Mucosa of descending colon (tissue), 3 donors: Measurements from ENCODE around the gene CEACAM16. TPM values are rescaled to one million over a fixed set of nuclear protein-coding genes. Genes with fewer than 3 reads are reported as not detected.

Experiments used
- ATAC-seq: fragments of 200-7000 bp; cut with Tn5 transposase; one replicate; pipeline ENCODE4 v1.9.1; 2020; ENCODE audit warnings: mild to moderate bottlenecking, moderate library complexity
- DNase-seq, 3 donors: peaks; one replicate each; pipeline ENCODE4 v3.0.0-alpha.2; 2020
- H3K36me3 ChIP-seq: fragments of 200-600 bp; one replicate; pipeline ENCODE4 v1.8.0; 2021; ENCODE audit warnings: low read depth, mild to moderate bottlenecking
- H3K4me1 ChIP-seq: fragments of 200-600 bp; one replicate; pipeline ENCODE4 v1.8.0; 2021; ENCODE audit warnings: low read depth, mild to moderate bottlenecking
- H3K4me3 ChIP-seq: fragments of 200-600 bp; one replicate; pipeline ENCODE4 v1.8.0; 2021; ENCODE audit warnings: mild to moderate bottlenecking
- H3K9me3 ChIP-seq: fragments of 200-600 bp; one replicate; pipeline ENCODE4 v1.8.0; 2021; ENCODE audit warnings: mild to moderate bottlenecking
- CTCF ChIP-seq: fragments of 200-600 bp; IDR thresholded peaks from one replicate; pipeline ENCODE4 v1.8.0; 2022; ENCODE audit warnings: antibody characterized with exemption, mild to moderate bottlenecking
- intact Hi-C, 2 donors: fragments of 100-400 bp; cut with DNase I in 1 of 2; cut with micrococcal nuclease in 1 of 2; formaldehyde crosslinking; loops; one replicate each; pipeline versions ENCODE4 v1.11.0 to v1.11.1; 2022; cut with DNase I, micrococcal nuclease
- long read RNA-seq, 2 donors: library from polyadenylated mRNA; unstranded; transcript quantifications; one replicate each; pipeline ENCODE4 v2.0.0, GENCODE V29; 2019 to 2021
- total RNA-seq, 3 donors: library from RNA; stranded (reverse); fragmentation: NEBNext Ultra II Directional in 2 of 3; extraction: Animal tissue kit (Norgen Biotek cat#: 25700) in 2 of 3; gene quantifications; one replicate each; pipeline versions ENCODE4 v1.2.1 to v1.2.4, GENCODE V29; 2021 to 2023
- donor health status: DM: no; HTN: no; CAD: no; lungs with moderate emphysema.
- donor health status: DM: no; HTN: no; CAD: no.
- donor health status: DM: no; HTN: yes; CAD: no.

Gene CEACAM16
- under 1 TPM in 1 of 3 donors, not detected in 2; 0.17 TPM for total RNA-seq
- long read RNA-seq, donor 1 = 0 reads
- long read RNA-seq, donor 2 = 0 reads

- H3K4me1 ChIP-seq = peaks cover 19% of the 10 kb centered on the region
- no peak within 1 kb of the TSS for H3K4me3 ChIP-seq
- intact Hi-C loops = no loop called here
- DNase-seq (peak in 2 of 3 donors; percentile 54 to 74), ATAC-seq (peak; percentile 4)
- TF ChIP-seq CTCF = no peak
- no peaks in the 10 kb centered on the region for H3K9me3 ChIP-seq
- H3K36me3 ChIP-seq = no peaks in the 10 kb centered on the region
Observed at GRCh38 chr19:44698492-44699201, at the start of gene CEACAM16. TSS of gene CEACAM16 (plus strand) at chr19:44699151. CDS start at chr19:44701457, 2,306 bp downstream.

GRCh38 chr19:44649578-44650145 is 49.3 kb upstream of the CEACAM16 start:
- Histone ChIP-seq H3K36me3 (peaks cover 3% of the 10 kb centered on the region), H3K9me3 (no peaks in the 10 kb centered on the region), H3K4me3 (no peak overlapping the region), H3K4me1 (no peaks in the 10 kb centered on the region)
- ATAC-seq (no peak), DNase-seq (no peak)
- intact Hi-C loops = loop anchor here in 1 of 2 donors (10.0 kb wide), 1 partner anchor 75 kb away; no protein-coding TSS in a partner anchor
- TF ChIP-seq CTCF = no peak

GRCh38 chr19:44653343-44653742 is 45.6 kb upstream of the CEACAM16 start:
- Histone ChIP-seq H3K9me3 (no peaks in the 10 kb centered on the region), H3K4me1 (no peaks in the 10 kb centered on the region), H3K36me3 (peaks cover 3% of the 10 kb centered on the region), H3K4me3 (no peak overlapping the region)
- no peak for DNase-seq
- TF ChIP-seq CTCF = no peak
- ATAC-seq = no peak
- intact Hi-C loops = loop anchor here in 1 of 2 donors (10.0 kb wide), 1 partner anchor 79 kb away; no protein-coding TSS in a partner anchor

- peaks cover 3% of the 10 kb centered on the region for H3K36me3 ChIP-seq
Observed at GRCh38 chr19:44653977-44654774, 44.8 kb upstream of the CEACAM16 start.

More at GRCh38 chr19:44653977-44654774, 44.8 kb upstream of the CEACAM16 start:
- intact Hi-C loops = loop anchor here in 1 of 2 donors (10.0 kb wide), 1 partner anchor 79 kb away; no protein-coding TSS in a partner anchor
- DNase-seq (peak; percentile 81 to 90 (median 86)), ATAC-seq (peak; percentile 93)
- Histone ChIP-seq H3K4me3 (no peak overlapping the region), H3K9me3 (no peaks in the 10 kb centered on the region), H3K4me1 (no peaks in the 10 kb centered on the region)
- TF ChIP-seq CTCF = no peak
